Glutamatergic neuron (in vitro differentiated cells): Measurements from ENCODE around the gene KIAA0753. TPM values are rescaled to one million over a fixed set of nuclear protein-coding genes. Genes with fewer than 3 reads are reported as not detected.

ENCODE experiments used
- DNase-seq: peaks from one replicate; pipeline ENCODE4 v3.0.0; 2022
- H3K27ac Mint-ChIP-seq: one replicate; pipeline ENCODE4 v1.8.0; 2020; ENCODE audit warnings: mild to moderate bottlenecking, mixed read lengths, inconsistent platforms; ENCODE audit not compliant: unreplicated experiment
- H3K27me3 Mint-ChIP-seq: one replicate; pipeline ENCODE4 v1.8.0; 2020; ENCODE audit warnings: mild to moderate bottlenecking, moderate library complexity, mixed read lengths, inconsistent platforms; ENCODE audit not compliant: unreplicated experiment
- H3K36me3 Mint-ChIP-seq: one replicate; pipeline ENCODE4 v1.8.0; 2020; ENCODE audit warnings: mild to moderate bottlenecking, mixed read lengths, inconsistent platforms; ENCODE audit not compliant: unreplicated experiment
- H3K4me1 Mint-ChIP-seq: one replicate; pipeline ENCODE4 v1.8.0; 2020; ENCODE audit warnings: mild to moderate bottlenecking, low read depth, mixed read lengths, inconsistent platforms; ENCODE audit not compliant: unreplicated experiment
- H3K4me3 Mint-ChIP-seq: one replicate; pipeline ENCODE4 v1.8.0; 2020; ENCODE audit warnings: mild to moderate bottlenecking, mixed read lengths, inconsistent platforms; ENCODE audit not compliant: unreplicated experiment
- H3K9me3 Mint-ChIP-seq: one replicate; pipeline ENCODE4 v1.8.0; 2020; ENCODE audit warnings: mild to moderate bottlenecking, moderate library complexity, mixed read lengths, inconsistent platforms; ENCODE audit not compliant: unreplicated experiment
- CTCF ChIP-seq: fragments of 200-600 bp; sonication (generic); IDR thresholded peaks from one replicate; pipeline ENCODE4 v1.5.0; 2021; ENCODE audit not compliant: partially characterized antibody, unreplicated experiment
- microRNA-seq: library from miRNA; unstranded; fragments of <30 nt; microRNA quantifications from one replicate; pipeline ENCODE4, GENCODE V29; 2020; ENCODE audit not compliant: unreplicated experiment
- total RNA-seq: library from RNA; stranded (reverse); fragmentation: NEBNext Ultra II Directional; extraction: Animal tissue kit (Norgen Biotek cat#: 25700); gene quantifications from one replicate; pipeline ENCODE4 v1.2.1, GENCODE V29; 2021; ENCODE audit not compliant: unreplicated experiment

The KIAA0753 gene
- total RNA-seq, 1 donor from 2014 or later, result 25.6 TPM

DNA sequence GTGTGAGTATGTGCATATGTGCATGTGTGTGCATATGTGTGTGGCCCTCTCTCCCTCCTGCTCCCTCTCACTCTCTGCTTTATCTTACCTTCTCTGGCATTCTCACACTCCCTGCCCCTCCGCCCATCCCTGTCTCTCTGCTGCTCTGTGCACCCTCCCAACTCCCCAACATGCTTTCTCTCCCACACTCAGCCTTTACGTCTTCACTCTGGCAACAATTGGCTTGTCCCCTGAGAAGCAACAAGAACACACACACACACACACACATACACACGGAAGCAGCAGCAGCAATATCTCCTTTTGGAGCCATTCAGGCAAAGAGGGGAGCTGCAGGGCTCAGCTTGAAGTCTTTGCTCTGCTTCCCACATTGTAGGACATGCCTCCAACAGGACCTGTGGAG, 112.0 kb downstream of the KIAA0753 start:
- Mint-ChIP-seq H3K4me1 (no peaks in the 10 kb centered on the region), H3K27me3 (peaks cover 2% of the 10 kb centered on the region), H3K27ac (no peak overlapping the region), H3K4me3 (no peak overlapping the region), H3K36me3 (no peaks in the 10 kb centered on the region), H3K9me3 (no peaks in the 10 kb centered on the region)
- TF ChIP-seq CTCF, result no peak
- DNase-seq, result no peak

Small RNA genes within 50 kb of the gene (microRNA-seq; reads per million reads assigned to microRNA genes)
- gene MIR4520-1, result not detected
- not detected for gene MIR4520-2

Other genes starting within 250 kb of the KIAA0753 start
- gene AIPL1, start 205.6 kb downstream of the KIAA0753 start, total RNA-seq, result 0.76 TPM
- gene PIMREG, start 196.3 kb downstream of the KIAA0753 start, total RNA-seq, result 28.4 TPM
- gene PITPNM3, start 84.2 kb downstream of the KIAA0753 start, total RNA-seq, result 1.4 TPM
- gene TXNDC17, start 349 bp upstream of the KIAA0753 start, total RNA-seq, result 89.5 TPM
- 12.7 TPM for gene MED31, start 10.9 kb upstream of the KIAA0753 start, total RNA-seq
- gene C17orf100, start 11.1 kb upstream of the KIAA0753 start, total RNA-seq, result 4.6 TPM
- gene SLC13A5, start 72.7 kb upstream of the KIAA0753 start, total RNA-seq, result not detected
- gene XAF1, start 115.3 kb upstream of the KIAA0753 start, total RNA-seq, result not detected
- gene FBXO39, start 135.5 kb upstream of the KIAA0753 start, total RNA-seq, result not detected
- gene TEKT1, start 191.0 kb upstream of the KIAA0753 start, total RNA-seq, result not detected